Activated CD4-positive, CD25-positive, alpha-beta regulatory T cell (primary cell): ENCODE results near the gene VSIR.

ENCODE experiments used
- DNase-seq, 4 experiments: peaks; one replicate each; lab custom pipeline; 2025; lab: John Stamatoyannopoulos, UW

The VSIR gene

GRCh38 chr10:71806704-71807556 is 33.6 kb upstream of the VSIR start:
- DNase-seq, result no peak

- no peak for DNase-seq
These were observed 32.7 kb upstream of the VSIR start for GRCh38 chr10:71805776-71806703.

GRCh38 chr10:71804077-71804476 is 30.8 kb upstream of the VSIR start:
- no peak for DNase-seq

GRCh38 chr10:71802715-71803488 is 29.6 kb upstream of the VSIR start:
- DNase-seq, result no peak

- DNase-seq, result no peak
These were observed 28.9 kb upstream of the VSIR start for GRCh38 chr10:71802235-71802634.

- no peak for DNase-seq
These were observed 28.0 kb upstream of the VSIR start for GRCh38 chr10:71801361-71801760.

- DNase-seq, result no peak
These were observed 26.5 kb upstream of the VSIR start for GRCh38 chr10:71799608-71800453.

- no peak for DNase-seq
These were observed 25.8 kb upstream of the VSIR start for GRCh38 chr10:71799112-71799511.

- no peak for DNase-seq
These were observed 24.9 kb upstream of the VSIR start for GRCh38 chr10:71798308-71798624.

- DNase-seq, result no peak
These were observed 24.4 kb upstream of the VSIR start for GRCh38 chr10:71797533-71798307.

GRCh38 chr10:71796749-71797405 is 23.6 kb upstream of the VSIR start:
- DNase-seq, result no peak

GRCh38 chr10:71795248-71795647 is 21.9 kb upstream of the VSIR start:
- no peak for DNase-seq

GRCh38 chr10:71790749-71791440 is 17.6 kb upstream of the VSIR start:
- DNase-seq, result no peak

- DNase-seq, result no peak
These were observed 16.6 kb upstream of the VSIR start for GRCh38 chr10:71789871-71790270.

- DNase-seq, result no peak
These were observed 15.6 kb upstream of the VSIR start for GRCh38 chr10:71788954-71789353.

- DNase-seq, result no peak
These were observed 11.5 kb upstream of the VSIR start for GRCh38 chr10:71784679-71785272.

GRCh38 chr10:71783917-71784678 is 10.8 kb upstream of the VSIR start:
- no peak for DNase-seq

GRCh38 chr10:71782917-71783490 is 9.7 kb upstream of the VSIR start:
- DNase-seq, result no peak
